Measurements from ENCODE around the gene LMNB1.
"Not testable (repeated sequence)": the region's sequence is repeated elsewhere in the genome, so short reads cannot be mapped to it uniquely, and the experiment has no call there.

Gene LMNB1

GRCh38 chr5:126852841-126853271 lies 75.9 kb downstream of the LMNB1 start:
- no peak for TF ChIP-seq CTCF (IDR thresholded peaks at IDR 0.05)
- no peak for DNase-seq
- Histone ChIP-seq H3K4me3 (no peak overlapping the region), H3K9me3 (no peaks in the 10 kb centered on the region), H3K27me3 (peaks cover 0 to 2% of the 10 kb centered on the region in 2 donors), H3K4me1 (peaks cover 0 to 11% (median 0%) of the 10 kb centered on the region in 4 donors), H3K36me3 (no peaks in the 10 kb centered on the region), H3K27ac (no peak overlapping the region)
- intact Hi-C loops (cut with DNase I; ENCODE audit: low total_unique reads): no loop called here

GRCh38 chr5:126853541-126854307 lies 76.8 kb downstream of the LMNB1 start:
- H3K27me3 ChIP-seq; intact Hi-C loops (cut with DNase I; ENCODE audit: low total_unique reads); H3K4me1 ChIP-seq; H3K9me3 ChIP-seq; DNase-seq; H3K27ac ChIP-seq; H3K36me3 ChIP-seq; H3K4me3 ChIP-seq: not testable (repeated sequence)

- Histone ChIP-seq H3K4me1 (peaks cover 0 to 4% (median 0%) of the 10 kb centered on the region in 4 donors), H3K27me3 (peaks cover 0 to 2% of the 10 kb centered on the region in 2 donors), H3K36me3 (no peaks in the 10 kb centered on the region), H3K9me3 (no peaks in the 10 kb centered on the region), H3K4me3 (no peak overlapping the region), H3K27ac (no peak overlapping the region)
- TF ChIP-seq CTCF (IDR thresholded peaks at IDR 0.05): no peak
- intact Hi-C loops (cut with DNase I; ENCODE audit: low total_unique reads): no loop called here
- DNase-seq: no peak
Observed at GRCh38 chr5:126854526-126855110, 77.7 kb downstream of the LMNB1 start.

GRCh38 chr5:126855266-126855665 lies 78.3 kb downstream of the LMNB1 start:
- Histone ChIP-seq H3K27ac (no peak overlapping the region), H3K4me1 (peaks cover 0 to 4% (median 0%) of the 10 kb centered on the region in 4 donors), H3K4me3 (no peak overlapping the region), H3K9me3 (no peaks in the 10 kb centered on the region), H3K27me3 (peaks cover 0 to 2% of the 10 kb centered on the region in 2 donors), H3K36me3 (no peaks in the 10 kb centered on the region)
- intact Hi-C loops (cut with DNase I; ENCODE audit: low total_unique reads): no loop called here
- no peak for TF ChIP-seq CTCF (IDR thresholded peaks at IDR 0.05)
- no peak for DNase-seq

GRCh38 chr5:126857472-126858410 lies 80.8 kb downstream of the LMNB1 start:
- H3K4me1 ChIP-seq: peaks cover 0 to 4% (median 0%) of the 10 kb centered on the region in 4 donors
- H3K27ac ChIP-seq: no peak overlapping the region
- no peak for DNase-seq
- H3K36me3 ChIP-seq: no peaks in the 10 kb centered on the region
- no peak for TF ChIP-seq CTCF (IDR thresholded peaks at IDR 0.05)
- peaks cover 0 to 2% of the 10 kb centered on the region in 2 donors for H3K27me3 ChIP-seq
- intact Hi-C loops (cut with DNase I; ENCODE audit: low total_unique reads): no loop called here
- no peaks in the 10 kb centered on the region for H3K9me3 ChIP-seq
- no peak overlapping the region for H3K4me3 ChIP-seq
